ENCODE measurements around the gene DIS3L. TPM values are rescaled to one million over a fixed set of nuclear protein-coding genes. Genes with fewer than 3 reads are reported as not detected.

DIS3L gene
- 21.0 and 27.0 TPM in 2 replicates for polyA plus RNA-seq

DNA sequence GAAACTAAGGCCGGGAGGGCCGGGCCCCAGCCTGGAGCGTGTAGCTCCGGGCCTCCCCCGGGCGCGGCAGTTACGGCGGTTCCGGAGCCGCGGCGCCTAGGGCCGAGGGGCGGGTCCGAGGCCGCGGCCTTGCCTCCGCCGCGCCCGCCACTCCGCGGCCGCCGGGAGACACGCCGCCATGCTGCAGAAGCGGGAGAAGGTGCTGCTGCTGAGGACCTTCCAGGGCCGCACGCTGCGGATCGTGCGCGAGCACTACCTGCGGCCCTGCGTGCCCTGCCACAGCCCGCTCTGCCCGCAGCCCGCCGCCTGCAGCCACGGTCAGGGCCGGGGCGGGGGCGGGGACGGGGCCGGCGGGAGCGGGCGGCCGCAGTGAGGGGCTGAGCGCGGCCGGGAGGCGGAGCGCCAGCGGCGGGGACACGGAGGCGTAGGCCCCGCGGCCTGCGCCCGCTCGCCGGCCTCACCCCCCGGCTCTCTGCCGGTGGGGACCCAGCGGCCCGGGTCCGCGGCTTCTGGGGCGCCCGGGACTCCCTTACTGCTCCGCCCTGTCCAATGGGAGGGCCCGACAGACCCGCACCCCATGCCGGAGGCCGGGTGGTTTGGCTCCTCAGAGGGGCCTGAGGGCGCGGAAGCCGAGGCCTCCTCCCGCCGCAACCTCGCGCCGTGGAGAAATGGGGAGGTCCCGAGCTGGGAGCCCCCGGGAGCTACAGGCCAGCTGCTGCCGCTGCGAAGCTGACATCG lies at the start of gene DIS3L:
Gene DIS3L, plus strand, starts transcription at position 150 of the 738 bp plus-strand sequence. Its CDS starts 29 bp downstream, at position 179.

DNA sequence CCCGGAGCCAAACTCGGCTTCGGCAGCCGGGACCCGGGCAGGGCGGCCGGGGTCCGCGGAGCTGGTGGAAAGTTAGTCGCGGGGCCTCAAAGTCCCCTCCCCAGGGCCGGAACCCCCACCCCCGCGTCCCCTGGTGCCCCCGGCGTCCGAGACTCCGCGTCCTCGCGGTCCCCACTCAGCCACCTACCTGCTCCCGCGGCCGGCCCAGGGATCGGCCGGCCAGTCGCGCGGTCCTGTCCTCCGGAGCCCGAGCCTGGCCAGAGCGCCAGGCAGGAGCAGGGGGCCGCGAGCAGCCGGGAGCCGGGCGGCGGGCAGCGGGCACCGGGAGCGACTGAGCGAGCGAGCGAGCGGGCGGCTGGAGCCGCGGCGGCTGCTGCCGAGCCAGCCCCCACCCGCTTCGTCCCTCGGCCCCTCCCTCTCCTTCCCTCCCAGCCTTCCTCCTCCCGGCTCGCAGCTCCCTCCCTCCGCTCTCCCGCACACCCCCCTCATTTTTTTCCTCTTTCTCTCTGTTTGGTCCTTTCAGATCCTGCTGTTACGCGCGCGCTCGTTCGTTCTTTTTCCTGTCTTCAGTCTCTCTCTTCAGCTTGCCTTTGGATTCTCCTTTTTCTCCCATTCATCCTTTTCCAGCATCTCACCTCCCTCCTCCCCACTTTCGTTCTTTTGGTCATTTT lies 39.8 kb upstream of the DIS3L start, which contains the start of gene MEGF11:
Gene MEGF11, minus strand, starts transcription at position 333 of the 671 bp plus-strand sequence. CDS start 125,347 bp downstream, outside the sequence.

DNA sequence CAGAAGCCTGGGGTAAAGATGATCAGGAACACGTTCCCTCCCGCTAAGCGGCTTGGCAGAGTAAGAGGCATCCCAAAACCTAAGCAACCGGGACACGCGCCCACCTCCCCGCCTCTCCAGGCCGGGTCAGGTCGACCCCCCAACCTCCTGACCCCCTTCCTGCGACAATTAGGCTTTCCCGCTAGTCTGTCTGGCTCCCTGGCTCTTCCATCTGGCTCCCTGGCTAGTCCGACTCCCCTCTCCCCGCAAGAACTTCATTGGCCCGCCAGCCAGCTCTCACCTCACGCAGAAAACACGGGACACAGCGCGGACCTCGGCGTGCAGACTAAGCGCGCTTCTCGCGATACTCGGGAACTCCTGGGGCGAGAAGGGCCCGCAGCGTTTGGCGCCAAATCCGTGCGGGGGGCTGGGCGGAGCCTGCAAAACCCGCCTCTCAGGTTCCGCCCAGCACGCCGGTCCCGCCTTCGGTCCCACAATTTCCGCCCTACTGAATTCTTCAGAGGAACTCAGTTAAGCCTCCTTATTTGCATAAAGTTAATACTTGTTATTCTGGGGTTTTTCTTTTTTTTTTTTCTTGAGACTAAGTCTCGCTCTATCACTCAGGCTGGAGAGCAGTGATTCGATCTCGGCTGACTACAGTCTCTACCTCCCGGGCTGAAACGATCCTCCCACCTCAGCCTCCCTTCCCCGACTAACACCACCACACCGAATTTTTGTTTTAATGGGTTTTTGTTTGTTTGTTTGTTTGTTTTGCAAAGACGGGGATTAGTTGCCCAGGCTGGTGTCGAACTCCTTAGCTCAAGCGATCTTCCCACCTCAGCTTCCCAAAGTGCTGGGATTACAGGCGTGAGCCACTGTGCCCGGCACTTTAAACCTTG lies 63.2 kb downstream of the DIS3L start, which contains the start of gene TIPIN:
Gene TIPIN, minus strand, starts transcription at position 327 of the 878 bp plus-strand sequence. CDS start 3,738 bp downstream, outside the sequence.

Other genes starting within 250 kb of the DIS3L start
- gene MEGF11, start 39.8 kb upstream of the DIS3L start, polyA plus RNA-seq: 0.44 and 1.1 TPM in 2 replicates
- gene TIPIN, start 63.1 kb downstream of the DIS3L start, polyA plus RNA-seq: 18.1 and 18.4 TPM in 2 replicates
- gene MAP2K1, start 93.3 kb downstream of the DIS3L start, polyA plus RNA-seq: 110 and 166 TPM in 2 replicates
- gene SNAPC5, start 204.2 kb downstream of the DIS3L start, polyA plus RNA-seq: 150 and 167 TPM in 2 replicates
- gene RPL4, start 211.3 kb downstream of the DIS3L start, polyA plus RNA-seq: 356 and 382 TPM in 2 replicates
- gene ZWILCH, start 211.8 kb downstream of the DIS3L start, polyA plus RNA-seq: 29.7 and 52.3 TPM in 2 replicates

Data from Purkinje cell (primary cell).